ENCODE data around the gene TMPRSS6.

The TMPRSS6 gene

DNA sequence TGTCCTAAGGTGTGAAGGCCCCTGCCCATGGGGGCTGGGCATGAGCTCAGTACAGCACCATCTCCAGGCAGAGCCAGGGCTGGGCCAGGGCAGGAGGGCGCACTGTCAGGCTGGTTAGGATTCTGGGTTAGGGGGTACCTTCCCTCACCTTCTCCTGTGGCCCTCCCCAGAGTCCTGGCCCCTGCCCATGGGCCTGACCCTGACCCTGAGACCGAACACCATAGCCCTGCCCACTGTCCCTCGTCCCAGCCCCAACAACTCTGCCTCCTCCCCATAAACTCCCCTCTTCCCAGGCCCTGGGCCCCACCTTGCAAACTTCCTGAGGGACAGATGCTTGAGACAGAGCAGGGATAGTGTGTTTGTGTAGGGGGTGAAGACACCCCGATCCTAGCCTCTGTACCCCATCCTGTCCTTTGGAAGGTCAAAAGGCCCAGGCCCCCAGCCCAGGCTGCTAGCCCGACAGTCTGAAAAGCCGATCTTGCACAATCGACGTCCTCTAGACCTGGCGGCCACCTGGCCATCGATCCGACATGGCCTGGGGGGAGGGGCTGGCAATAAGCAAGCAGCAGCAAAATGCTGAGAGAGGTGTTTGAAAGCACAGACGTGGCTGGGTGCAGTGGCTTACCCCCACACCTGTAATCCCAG, 2.7 kb upstream of the TMPRSS6 start:
- DNase-seq = no peak

DNA sequence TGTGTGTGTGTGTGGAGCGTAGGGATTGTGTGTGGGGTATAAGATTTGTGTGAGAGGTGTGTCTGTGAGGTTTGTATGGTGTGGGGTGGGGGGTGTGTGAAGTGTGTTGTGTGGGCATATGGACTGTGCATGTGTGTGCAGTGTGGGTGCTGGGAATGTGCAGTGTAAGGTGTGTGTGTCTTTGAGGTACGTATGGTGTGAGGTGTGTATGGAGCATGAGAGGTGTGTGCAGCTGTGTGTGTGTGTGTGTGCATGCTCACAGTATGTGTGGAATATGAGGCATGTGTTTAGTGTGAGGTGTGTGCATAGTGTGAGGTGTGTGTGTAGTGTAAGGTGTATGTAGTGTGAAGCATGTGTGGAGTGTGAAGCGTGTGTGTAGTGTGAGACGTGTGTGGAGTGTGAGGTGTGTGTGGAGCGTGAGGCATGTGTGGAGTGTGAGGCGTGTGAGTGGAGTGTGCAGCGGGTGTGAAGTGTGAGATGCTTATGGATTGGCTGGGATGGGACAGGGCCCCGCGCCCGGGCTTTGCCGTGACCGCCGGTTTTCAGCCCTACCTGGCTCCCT, 1.7 kb upstream of the TMPRSS6 start:
- no peak for DNase-seq

DNA sequence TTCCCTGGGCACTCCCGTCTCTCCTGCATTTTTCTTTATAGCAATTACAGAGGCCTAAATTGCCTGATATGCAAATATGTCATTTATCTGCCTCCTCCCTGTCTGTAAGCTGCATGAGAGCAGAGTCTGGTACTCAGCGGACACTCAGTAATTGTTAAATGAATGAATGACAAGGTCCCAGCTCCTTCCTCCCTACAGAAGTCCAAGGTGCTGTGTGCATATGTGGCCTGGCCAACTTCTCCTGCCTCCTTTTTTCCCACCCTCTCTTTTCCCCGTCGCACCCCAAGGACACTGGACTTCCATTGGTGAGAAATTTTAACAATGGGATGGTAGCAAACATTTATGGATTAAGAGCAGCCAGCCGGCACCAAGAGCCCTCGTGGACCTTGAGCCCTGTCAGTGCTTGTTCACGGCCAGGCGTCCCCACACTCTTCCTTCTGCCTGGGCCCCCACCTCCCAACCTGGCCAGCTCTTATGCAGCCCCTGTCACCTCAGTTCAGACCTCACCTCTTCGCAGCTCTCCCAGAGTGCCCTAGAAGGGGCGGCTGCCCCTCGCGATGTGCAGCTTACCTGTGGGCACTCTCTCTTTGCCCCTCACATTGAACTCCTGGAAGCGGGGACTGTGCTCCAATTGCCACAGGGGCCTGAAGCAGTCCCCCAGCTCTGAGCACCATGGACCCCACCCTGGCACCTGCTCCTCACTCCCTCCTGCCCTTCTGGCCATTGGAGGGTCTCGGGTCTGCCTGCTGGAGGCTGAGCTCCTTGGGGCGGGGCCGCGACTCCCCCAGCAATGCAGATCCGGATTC, 1.5 kb downstream of the TMPRSS6 start:
- no peak for DNase-seq

DNA sequence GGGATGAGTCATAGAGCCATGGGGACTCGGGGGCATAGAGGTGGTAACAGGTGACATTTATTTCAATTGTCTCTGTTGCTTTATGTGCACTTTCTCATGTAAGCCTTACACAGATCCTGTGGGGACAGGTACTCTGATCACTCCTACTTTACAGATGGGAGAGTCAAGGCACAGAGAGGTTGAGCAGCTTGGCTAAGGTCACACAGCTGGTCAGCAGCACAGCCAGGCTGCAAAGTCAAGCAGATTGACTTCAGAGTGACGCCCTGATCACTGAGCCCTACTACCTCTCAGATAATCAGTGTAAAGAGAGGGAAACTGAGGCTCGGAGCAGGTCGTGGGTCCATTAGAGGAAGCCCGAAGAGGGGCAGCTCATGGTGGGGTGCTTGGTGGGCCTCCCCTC, 3.5 kb downstream of the TMPRSS6 start:
- no peak for DNase-seq

DNA sequence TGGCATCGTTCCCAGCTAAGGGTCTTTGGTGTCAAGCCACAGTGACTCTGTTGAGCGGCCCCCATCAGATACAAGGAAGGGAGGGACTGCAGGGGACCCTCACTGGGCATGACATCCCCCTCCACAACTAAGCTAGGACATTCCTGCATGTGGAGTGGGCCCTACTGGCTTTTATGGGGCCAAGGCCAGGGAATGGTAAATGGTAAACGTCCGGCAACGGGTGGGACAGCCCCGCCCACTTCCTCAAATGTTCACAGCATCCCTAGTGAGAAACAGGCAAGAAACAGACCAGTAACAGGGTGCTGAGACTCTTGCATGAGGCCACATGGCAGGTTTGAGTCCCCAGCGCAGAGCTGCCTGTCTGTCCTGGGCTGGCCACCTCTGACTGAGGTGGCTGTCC, 4.4 kb downstream of the TMPRSS6 start:
- no peak for DNase-seq

DNA sequence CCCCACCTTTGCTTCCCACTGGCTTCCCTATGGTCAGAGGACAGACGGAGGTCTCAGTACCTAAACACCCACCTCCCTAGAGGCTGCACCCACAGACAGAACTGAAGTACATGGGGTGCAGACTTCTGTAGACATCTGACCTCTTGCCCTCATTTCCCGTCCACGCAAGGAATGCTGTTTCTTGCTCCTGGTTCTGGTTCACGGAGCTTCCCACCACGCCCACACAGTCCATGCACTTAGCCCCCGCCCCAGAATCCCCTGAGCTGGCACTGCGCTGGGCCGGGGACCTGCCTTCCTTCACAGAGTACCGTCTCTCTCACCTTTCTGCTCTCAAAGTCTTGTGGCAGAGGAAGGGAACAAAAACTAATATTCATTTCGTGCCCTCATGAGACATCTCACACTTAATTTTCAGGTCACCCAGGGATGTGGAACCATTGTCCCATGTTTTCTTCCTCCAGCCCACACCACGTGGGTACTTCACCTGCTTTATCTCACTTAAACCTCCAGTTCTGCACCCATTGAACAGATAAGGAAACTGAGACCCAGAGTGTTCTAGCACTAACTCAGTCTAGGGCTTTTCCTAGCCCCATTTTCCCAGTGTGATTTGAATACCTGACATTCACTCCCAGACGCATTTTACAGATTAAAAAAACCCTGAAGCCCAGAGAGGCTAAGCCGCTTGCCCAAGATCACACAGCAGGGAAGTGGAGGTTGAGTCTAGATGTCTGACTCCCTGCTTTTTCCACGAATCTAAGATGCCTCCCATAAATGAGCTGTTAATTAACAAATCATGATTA, 5.7 kb downstream of the TMPRSS6 start:
- DNase-seq = no peak

DNA sequence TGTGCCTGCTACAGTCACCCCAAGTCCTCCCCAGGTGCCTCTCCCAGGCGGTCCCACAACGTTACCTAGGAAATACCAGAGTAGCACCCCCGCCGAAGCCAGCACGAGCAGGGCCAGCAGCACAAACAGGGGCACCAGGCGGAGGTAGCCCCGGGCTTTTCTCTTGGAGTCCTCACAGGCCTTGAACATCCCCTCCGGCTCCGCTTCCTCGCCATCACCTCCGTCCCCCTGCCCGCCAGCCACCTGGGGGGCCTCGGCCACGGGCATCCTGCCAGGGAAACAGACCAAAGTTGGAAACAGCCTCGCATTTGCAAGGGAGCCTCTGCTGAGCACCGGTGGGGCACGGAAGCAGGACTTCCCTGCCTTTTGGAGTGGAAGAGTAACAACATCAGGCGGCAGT, 6.4 kb downstream of the TMPRSS6 start:
- DNase-seq = no peak

DNA sequence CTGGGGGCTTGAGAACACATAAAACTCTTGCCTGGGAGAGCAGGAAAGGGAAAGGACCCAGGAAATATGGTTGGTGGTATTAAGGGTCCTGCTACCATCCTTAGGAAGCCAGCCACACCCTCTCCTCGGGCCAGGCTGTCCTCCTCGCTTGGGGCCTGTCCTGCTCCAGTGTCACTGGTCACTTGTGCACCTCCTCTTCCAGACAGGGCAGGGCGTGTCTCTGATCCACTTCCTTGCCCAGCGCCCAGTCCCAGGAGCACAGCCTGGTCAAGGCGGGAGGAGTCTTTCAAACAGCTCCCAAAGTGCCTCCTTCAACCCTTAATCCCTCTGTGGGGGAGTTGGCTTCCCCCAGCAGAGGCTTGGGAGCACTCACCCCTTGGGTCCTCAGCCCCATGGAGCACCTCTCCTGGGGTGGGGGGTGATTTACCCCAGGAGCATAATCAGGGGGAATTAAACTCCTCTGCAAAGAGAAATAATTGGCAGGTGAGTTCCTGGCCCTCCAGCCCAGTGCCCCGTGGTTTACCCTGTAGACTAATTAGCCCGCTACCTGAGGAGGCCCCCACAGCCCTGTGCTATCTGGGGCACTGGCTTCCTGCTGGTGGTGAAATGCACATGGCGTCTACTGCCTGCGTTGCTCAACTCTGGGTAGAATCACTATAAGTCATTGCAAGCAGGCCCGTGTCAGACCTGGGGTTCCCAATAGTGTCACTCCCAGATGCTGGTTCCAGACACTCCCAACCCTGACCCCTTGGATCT, 8.0 kb downstream of the TMPRSS6 start:
- no peak for DNase-seq

DNA sequence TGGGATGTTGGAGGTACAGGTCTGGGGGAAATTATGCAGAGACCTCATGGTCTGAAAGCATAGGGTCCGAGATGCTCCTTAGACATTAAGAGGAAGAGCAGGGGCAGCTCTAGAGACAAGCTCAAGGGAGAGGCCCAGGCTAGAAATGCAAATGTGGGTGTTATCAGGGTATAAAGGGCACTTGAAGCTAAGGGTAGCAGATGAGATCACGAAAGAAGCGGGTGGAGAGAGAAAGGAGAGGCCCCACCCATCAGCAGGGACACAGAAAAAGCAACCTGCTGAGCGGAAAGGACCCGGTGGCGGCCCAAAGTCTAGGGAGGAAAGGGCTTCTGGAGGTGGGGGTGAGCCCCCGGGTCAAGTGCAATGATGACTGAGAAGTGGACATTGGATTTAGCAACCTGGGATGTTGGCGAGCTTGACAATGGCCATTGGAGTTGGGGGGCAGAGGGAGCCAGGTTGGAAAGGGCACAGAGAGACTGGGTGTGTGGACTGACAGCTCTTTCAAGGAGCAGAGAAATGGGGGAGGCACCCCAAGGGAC, 8.9 kb downstream of the TMPRSS6 start:
- peak in 1 of 2 experiments; percentile 52 for DNase-seq

DNA sequence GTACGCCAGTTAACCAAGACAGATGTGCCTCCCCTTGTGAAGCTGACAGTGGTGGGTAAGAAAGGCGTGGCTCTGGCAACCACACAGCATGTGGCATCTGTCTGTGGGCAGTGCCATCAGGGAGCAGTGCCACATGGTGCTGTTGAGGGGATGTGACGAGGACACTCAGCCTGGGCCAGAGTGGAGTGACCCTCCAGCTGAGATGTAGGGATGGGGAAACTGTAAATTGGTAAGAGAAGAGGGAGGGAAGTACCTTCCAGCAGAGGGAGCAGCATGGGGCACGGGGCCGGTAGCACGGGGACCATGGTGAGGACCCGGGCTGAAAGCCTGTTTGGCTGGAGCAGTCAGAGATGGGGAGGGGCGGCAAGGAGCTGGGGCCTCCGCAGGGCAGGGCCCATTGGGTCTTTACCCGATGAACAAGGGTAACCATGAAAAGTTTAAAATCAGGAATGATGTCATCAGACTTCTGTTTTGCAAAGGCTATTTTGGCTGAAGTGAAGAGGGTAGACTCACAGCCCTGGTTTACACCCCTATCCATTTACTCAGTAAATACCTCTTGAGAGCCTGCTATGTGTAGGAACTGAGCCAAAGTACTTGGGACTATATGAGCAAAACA, 10.4 kb downstream of the TMPRSS6 start:
- DNase-seq = no peak

DNA sequence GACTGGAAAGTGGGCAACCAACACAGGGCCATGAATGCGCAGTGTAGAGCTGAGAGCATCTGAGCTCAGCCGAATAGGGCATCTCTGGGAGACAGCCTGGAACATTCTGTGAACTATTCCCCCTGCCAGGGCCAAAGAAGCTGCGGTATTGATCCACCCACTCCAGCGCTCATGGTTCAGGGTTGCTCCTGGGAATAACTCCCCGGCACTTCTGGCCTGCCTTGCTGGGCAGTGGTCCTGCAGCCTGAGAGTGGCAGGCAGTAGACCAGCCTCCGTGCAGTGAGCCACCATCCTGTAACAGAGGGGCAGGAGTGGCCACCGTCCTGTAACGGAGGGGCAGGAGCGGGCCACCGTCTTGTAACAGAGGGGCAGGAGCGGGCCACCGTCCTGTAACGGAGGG, 12.2 kb downstream of the TMPRSS6 start:
- no peak for DNase-seq

DNA sequence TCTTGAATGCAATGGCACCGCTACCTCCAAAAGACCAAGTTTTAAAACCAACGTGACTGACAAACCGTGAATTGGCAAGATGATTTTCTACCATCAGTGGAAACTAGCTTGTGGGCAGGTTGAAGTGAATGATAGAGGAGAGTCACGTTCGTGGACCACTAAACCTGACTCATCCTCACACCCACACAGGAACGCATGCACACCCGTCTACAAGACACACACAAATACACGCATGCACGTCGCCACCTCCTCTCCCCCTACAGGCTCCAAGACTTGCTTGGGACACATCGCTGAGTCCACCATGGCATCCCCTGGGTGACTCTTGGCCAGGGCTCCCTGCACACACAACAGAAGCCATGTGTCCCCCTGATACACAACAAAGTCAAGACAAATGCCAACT, 14.4 kb downstream of the TMPRSS6 start:
- peak; percentile 76 to 84 for DNase-seq

DNA sequence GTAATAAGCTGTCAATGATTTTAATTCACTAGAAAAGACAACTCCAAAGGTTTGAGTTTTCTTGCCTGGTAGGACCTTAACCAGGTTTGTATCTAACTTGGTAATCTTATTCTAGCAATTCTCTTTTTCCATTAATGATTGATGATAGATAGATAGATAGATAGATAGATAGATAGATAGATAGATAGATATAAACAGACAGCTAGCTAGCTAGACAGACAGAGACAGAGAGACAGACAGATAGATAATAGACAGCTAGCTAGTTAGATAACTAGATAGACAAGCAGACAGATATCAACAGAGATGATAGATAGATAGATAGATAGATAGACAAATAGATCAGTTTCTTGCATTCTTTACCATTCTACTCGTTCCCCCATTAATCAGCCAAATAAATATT, 15.3 kb downstream of the TMPRSS6 start:
- no peak for DNase-seq

DNA sequence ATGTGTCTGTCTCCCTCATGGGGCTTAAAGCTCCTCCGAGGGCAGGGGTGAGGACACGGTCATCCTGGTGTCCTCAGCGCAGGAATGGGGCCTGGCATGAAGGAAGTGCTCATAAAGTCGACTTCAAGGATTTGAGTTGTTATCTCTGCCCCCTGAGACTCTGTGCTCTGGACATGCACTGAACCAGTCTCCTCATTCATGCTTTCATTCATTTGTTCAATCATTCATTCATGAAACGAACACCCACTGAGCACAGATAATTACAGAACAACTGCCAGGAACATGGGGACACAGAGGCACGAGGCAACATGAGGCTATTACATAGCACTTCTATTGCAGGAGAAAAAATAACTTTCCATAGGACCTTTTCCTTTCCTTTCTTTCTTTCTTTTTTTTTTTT, 16.5 kb downstream of the TMPRSS6 start:
- DNase-seq = no peak

DNA sequence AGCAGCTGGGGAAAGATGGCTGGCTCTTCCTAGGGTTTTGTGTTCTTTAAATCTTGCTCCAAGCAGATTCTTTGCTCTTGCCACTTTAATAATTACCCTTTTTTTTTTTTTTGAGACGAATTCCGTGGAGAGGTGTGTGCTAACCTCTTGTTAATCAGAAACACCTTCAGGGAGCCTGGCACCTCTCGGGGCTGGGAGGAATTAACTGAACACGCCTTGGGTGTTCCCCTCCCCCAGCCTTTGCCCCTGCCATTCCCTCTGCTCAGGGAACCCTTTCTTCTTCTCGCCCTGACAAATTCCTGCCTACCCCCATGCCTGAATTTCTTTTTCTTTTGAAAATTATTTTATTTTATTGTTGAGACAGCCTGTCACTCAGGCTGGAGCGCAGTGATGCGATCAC, 17.5 kb downstream of the TMPRSS6 start:
- no peak for DNase-seq

DNA sequence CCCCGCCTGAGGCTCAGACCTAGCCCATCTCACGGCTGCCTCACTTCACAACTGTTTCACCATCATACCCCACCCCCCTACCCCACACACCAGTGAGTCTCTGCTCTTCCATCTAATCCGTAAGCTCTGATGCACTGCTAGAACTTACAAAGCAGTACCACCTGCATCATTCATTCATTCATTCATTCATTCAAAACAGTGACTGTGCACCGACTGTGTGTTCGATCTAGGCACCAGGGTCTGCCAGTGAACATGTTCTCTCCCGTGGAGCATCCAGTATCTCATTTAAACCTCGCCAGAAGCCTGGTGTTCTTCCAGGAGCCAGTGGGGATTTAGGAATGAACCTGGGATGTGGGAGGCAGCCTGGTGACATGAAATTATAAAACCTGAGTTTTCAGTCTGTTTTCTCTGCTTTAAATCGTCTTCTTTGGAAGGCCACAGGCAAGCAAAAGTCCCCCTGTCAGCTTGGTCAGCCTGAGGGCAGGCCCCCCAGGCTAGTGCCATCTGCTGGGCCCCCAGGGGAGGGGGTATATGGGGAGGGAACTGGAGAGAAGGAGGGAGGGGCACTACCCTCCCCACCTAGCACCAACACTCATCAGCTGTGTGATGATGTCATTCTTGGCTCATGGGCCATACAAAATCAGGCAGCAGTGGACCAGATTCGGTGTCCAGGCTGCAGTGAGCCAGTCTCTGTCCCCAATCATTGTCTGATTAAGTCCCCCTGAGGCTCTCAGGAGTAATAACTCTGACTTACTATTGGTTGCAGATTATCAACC, 18.4 kb downstream of the TMPRSS6 start:
- DNase-seq = no peak

DNA sequence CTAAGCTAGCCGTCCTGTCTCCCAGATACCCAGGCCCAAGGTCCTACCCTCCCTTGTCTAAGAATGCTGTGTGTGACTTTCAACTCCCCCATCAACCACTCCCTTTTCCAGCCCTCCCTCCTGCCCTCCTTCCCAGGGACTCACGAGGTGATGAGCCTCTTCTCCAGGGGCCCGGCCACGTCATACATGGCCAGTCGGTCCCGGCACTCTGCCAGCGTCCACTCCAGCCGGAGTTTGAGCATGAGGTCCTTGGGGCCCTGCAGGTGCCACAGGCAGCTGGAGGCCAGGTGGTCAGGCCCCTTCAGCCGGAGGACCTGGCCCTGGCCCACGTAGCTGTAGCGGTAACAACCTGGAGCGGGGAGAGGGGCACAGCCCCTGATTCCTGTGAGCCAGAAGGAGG, 20.1 kb downstream of the TMPRSS6 start:
- DNase-seq = no peak

DNA sequence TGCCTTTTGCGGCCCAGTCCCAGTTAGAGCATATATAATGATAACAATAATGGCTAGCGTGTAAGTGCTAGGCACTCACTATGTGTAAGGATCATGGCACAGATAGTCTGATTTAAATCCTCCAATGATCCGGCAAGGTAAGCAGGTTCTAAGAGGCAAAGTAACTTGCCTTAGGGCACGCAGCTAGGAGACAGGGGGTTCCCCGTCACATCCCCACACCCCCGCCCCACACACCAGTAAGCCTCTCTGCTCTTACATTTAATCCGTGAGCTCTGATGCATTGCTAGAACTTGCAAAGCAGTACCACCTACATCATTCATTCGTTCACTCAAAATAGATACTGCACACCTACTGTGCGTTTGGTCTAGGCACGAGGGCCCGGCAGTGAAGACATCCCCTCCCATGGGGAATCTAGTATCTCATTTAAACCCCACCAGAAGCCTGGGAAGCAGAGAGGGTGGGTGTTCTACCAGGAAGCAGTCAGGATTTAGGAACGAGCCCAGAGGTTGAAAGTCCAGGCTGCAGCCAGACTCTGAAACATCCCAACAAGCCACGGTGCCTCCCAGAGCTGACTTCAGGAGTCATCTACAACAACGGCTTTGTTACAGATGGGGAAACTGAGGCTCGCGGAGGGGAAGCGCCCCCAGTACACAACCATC, 20.6 kb downstream of the TMPRSS6 start:
- peak; percentile 41 to 56 for DNase-seq

DNA sequence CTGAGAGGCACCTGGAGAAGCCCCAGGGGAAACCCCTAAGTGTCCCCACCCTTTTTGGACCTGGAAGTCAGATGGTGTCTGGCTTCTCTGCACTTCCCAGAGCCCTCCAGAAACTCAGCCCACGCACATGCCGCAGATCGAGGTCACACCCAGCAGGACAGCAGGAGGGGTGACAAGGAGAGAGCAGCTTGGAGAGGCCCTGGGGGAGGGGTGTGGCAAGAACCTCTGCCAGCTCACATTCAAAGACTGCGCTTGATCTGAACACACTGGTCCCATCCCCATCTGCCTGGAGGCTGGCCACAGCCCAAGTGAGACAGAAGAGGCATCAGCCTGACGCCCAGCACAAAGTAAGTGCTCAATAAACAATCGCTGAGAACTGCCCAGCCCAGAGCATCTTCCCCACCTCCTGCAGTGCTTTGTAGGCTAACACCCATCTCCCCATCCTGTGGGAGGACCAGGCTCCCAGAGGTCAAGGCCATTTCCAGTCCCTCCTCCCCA, 21.4 kb downstream of the TMPRSS6 start:
- DNase-seq = peak; percentile 69 to 79

DNA sequence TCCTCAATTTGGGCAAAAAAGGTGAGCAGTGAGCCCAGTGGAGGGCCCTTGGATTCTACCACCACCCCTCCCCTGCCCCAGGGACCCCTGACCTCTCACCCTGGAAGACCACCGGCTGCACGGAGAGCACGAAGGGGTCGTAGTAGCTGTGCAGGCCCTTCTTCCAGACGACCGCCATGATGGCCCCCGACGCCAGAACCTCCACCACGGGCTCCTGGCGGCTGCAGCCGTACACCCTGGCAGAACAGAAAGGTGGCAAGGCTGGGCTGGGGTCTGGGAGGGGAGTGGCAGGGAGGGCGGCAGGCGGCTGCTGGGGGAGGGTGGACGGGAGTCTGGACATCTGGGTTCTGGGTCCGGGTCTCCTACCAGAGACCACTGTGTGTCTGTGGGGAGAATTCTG, 23.3 kb downstream of the TMPRSS6 start:
- no peak for DNase-seq
